ENCODE results near the gene SDC1.
"Not testable (repeated sequence)": the region's sequence is repeated elsewhere in the genome, so short reads cannot be mapped to it uniquely, and the experiment has no call there.

Gene SDC1

GRCh38 chr2:20224716-20225293 is at the start of gene SDC1:
Gene SDC1, minus strand, starts transcription at chr2:20225130. Its CDS starts 263 bp downstream, at chr2:20224867.
- in situ Hi-C loops (cut with MboI; ENCODE audit: low pct_unique_long_range_greater_than_20kb, low sequenced_read_pairs), result no loop called here
- no peak for DNase-seq

GRCh38 chr2:20273042-20273441 is 48.1 kb upstream of the SDC1 start:
- in situ Hi-C loops (cut with MboI; ENCODE audit: low pct_unique_long_range_greater_than_20kb, low sequenced_read_pairs), result no loop called here

GRCh38 chr2:20268317-20268716 is 43.4 kb upstream of the SDC1 start:
- DNase-seq; in situ Hi-C loops (cut with MboI; ENCODE audit: low pct_unique_long_range_greater_than_20kb, low sequenced_read_pairs): not testable (repeated sequence)

More at GRCh38 chr2:20273042-20273441, 48.1 kb upstream of the SDC1 start:
- no peak for DNase-seq

- no peak for DNase-seq
- in situ Hi-C loops (cut with MboI; ENCODE audit: low pct_unique_long_range_greater_than_20kb, low sequenced_read_pairs), result no loop called here
Measured at GRCh38 chr2:20267529-20267928, 42.6 kb upstream of the SDC1 start.

DNA sequence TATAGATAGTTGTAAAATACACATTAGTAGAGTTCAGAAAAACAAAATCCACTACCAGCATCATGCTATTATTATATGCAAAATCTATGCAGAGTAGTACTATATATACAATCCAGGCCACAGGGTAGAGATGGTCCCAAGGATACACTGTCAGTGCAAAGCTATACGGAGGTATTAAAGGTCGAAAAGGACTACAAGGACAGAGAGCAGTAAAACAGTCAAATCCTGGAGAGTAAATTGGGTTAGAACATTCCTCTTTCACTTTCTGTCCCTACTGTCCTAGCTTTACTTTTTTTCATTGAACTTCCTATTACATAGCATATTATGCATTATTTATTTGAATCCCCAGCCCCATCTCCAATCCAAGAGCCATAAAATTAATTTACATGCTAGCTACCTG is 39.7 kb upstream of the SDC1 start:
- in situ Hi-C loops (cut with MboI; ENCODE audit: low pct_unique_long_range_greater_than_20kb, low sequenced_read_pairs), result no loop called here
- DNase-seq, result no peak

DNA sequence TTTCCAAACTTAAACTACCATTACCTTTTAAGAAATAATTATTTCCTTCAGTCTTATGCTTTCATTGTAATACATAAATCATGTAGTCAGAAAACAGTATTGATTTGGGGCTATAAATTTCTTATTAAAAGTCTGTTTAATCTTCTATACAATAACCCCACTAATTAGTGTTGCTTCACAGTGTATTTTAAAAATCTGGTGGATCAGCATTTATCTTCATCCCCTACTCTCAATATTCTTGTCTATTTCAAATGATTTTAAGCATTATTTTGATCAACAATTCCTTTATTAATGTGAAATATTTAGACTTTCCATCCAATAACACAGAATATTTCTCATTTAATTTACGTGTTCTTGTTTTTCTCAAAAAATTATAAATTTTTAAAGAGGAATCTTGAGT is 32.5 kb upstream of the SDC1 start:
- in situ Hi-C loops (cut with MboI; ENCODE audit: low pct_unique_long_range_greater_than_20kb, low sequenced_read_pairs), result no loop called here
- DNase-seq, result no peak

- DNase-seq, result no peak
- in situ Hi-C loops (cut with MboI; ENCODE audit: low pct_unique_long_range_greater_than_20kb, low sequenced_read_pairs), result no loop called here
Measured at GRCh38 chr2:20254731-20255130, 29.8 kb upstream of the SDC1 start.

DNA sequence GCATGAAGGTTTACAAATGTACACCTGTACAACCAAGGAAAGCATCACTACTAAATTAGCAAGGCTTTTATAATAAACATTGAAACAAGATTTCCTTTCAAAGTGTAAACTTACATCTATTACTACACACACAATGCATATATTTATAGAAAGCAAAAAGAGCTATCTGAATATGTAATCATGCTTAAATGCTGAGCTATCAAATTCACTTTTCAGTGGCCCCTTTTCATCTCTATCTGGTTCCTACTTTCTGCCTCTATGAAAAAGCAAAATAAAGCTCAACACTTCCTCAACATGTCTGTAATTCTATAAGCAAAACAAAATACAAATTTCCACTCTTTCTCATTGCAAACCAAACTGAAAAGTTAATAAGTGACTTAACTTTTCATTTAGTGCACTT is 25.5 kb upstream of the SDC1 start:
- DNase-seq, result no peak
- in situ Hi-C loops (cut with MboI; ENCODE audit: low pct_unique_long_range_greater_than_20kb, low sequenced_read_pairs), result no loop called here

DNA sequence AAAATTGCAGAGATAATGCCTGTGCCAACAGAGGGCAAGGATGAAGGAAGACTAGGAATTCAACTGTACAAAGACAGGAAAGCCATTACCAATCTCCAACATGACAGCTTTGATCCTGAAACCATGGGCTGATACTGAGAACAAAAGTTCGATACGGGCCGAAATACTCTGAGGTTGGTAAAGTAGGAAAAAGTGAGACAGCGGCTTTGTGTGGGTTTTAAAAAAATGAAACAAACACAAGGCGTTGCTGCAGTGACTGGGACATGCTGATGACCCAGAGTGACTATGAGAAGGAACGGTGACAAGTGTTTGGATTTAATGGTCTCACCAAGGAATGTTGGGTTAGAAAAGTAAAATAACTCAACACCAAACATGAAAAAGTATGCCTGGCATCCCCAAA is 24.2 kb upstream of the SDC1 start:
- DNase-seq, result no peak
- in situ Hi-C loops (cut with MboI; ENCODE audit: low pct_unique_long_range_greater_than_20kb, low sequenced_read_pairs), result no loop called here

- in situ Hi-C loops (cut with MboI; ENCODE audit: low pct_unique_long_range_greater_than_20kb, low sequenced_read_pairs), result no loop called here
- DNase-seq, result no peak
Measured at GRCh38 chr2:20247084-20247483, 22.2 kb upstream of the SDC1 start.

DNA sequence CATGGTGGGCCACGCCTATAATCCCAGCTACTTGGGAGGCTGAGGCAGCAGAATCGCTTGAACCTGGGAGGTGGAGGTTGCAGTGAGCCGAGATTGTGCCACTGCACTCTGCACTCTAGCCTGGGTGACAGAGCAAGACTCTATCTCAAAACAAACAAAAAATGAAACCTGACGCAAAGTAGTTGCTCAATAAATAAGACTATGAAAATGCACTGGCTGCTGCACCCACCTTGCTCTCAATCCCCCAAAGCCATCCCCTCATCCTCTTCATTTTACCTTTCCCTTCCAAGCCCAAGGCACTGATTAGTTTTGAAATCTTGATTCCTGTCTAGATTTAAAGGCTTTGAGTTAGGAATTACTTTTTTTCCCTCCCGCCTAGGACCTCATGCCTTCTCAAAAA is 18.7 kb upstream of the SDC1 start:
- in situ Hi-C loops (cut with MboI; ENCODE audit: low pct_unique_long_range_greater_than_20kb, low sequenced_read_pairs); DNase-seq: not testable (repeated sequence)

DNA sequence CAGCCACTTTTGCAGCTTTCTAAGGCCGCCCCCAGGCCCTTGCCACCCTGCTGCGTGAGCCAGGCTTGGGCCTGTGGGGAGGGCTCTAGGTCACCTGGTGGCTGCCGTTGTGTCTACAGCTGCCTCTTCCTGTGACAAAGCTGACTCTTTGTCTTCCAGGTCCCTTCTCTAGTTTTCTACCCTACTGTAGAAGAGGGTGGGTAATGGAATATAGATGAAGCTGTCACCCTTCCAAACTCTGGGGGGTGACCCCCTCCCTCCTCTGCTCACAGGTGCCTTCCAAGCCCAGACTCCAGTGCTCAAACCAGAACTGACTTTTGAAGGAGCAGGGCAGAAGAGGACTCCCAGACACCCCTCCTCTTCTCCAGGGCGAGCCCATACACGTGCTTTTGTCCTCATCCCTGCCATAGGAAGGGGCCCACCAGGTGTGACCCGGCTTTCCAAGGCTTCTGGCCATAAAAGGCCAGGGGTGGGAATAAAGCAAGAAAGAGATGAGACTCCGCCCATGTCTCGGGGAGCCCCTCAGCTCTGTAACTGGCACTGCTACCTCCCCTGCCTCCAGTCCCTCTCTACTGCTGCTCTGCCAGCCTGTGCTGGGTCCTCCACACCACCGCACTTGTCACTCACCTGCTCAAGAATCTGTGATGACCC is 17.9 kb upstream of the SDC1 start:
- DNase-seq, result no peak
- in situ Hi-C loops (cut with MboI; ENCODE audit: low pct_unique_long_range_greater_than_20kb, low sequenced_read_pairs), result no loop called here

GRCh38 chr2:20241973-20242726 is 17.2 kb upstream of the SDC1 start:
- in situ Hi-C loops (cut with MboI; ENCODE audit: low pct_unique_long_range_greater_than_20kb, low sequenced_read_pairs), result no loop called here
- no peak for DNase-seq

DNA sequence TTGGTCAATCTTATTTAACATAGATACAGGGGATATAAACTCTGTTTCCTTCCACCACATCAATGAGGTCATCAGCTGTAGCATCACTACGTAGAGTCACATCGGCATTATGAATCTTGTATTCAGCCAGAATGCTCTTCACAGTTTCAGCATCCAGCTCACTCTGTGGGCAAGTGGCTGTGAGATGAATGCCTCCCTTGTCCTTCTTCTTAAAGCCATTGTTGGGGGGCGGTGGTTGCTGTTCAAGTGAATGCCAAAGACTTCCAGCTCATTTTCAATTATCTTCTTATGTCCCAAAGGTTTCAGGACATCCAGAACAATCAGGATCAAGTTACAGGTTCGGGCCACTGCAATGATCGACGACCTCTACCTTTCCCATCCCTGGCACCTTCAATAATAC is 15.4 kb upstream of the SDC1 start:
- DNase-seq; in situ Hi-C loops (cut with MboI; ENCODE audit: low pct_unique_long_range_greater_than_20kb, low sequenced_read_pairs): not testable (repeated sequence)

- in situ Hi-C loops (cut with MboI; ENCODE audit: low pct_unique_long_range_greater_than_20kb, low sequenced_read_pairs), result no loop called here
- no peak for DNase-seq
Measured at GRCh38 chr2:20236496-20236895, 11.6 kb upstream of the SDC1 start.

GRCh38 chr2:20235655-20236305 is 10.8 kb upstream of the SDC1 start:
- in situ Hi-C loops (cut with MboI; ENCODE audit: low pct_unique_long_range_greater_than_20kb, low sequenced_read_pairs), result no loop called here
- no peak for DNase-seq

- in situ Hi-C loops (cut with MboI; ENCODE audit: low pct_unique_long_range_greater_than_20kb, low sequenced_read_pairs); DNase-seq: not testable (repeated sequence)
Measured at GRCh38 chr2:20234597-20234996, 9.7 kb upstream of the SDC1 start.

DNA sequence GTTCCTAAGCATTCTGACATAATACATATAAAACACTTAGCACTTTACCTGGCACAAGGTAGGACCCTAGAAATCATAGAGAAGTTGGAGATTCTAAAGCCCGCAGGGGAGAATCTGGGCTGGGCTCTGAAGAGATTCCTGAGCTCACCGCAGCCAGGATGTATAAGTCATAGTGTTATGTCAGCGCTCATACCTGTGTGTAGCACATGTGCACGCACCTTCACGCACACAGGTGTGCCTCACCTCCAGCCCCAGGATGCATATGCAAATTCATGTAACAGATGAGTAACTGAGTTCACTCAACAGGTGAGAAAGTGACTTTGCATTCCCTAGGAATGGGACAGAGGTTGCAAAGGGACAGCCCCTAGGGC is 7.9 kb upstream of the SDC1 start:
- in situ Hi-C loops (cut with MboI; ENCODE audit: low pct_unique_long_range_greater_than_20kb, low sequenced_read_pairs), result no loop called here
- DNase-seq, result no peak

DNA sequence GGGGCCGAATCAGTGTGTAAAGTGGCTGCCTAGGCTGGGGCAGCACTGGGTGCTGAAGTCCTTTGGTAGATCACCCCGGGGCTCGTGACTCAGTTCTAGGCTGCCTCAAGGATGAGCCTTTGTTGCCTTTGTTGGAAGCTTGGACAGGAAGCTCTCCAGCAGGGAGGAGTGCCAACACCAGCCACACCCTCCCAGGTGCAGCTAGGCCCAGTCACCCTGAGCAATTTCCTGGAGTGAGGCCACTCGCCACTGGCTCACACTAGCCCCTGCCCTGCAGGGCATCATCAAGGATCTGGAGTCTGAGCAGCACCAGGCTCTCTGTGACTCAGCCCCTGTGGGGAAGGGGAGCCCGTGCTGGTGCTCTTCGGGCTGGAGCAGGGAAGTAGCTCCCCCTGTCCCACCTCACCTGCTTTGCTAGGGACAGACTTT is 6.7 kb upstream of the SDC1 start:
- no peak for DNase-seq
- in situ Hi-C loops (cut with MboI; ENCODE audit: low pct_unique_long_range_greater_than_20kb, low sequenced_read_pairs), result no loop called here

- in situ Hi-C loops (cut with MboI; ENCODE audit: low pct_unique_long_range_greater_than_20kb, low sequenced_read_pairs), result no loop called here
- no peak for DNase-seq
Measured at GRCh38 chr2:20231159-20231558, 6.2 kb upstream of the SDC1 start.

Measured in KBM-7 (cell line).